GM18502 (cell line): ENCODE results near the gene ZNHIT6.

ENCODE experiments used
- ATAC-seq: cut with Tn5 transposase; IDR thresholded peaks from one replicate; pipeline ENCODE4 v1.9.1; 2021; ENCODE audit warnings: mild to moderate bottlenecking; ENCODE audit not compliant: unreplicated experiment, poor library complexity

The ZNHIT6 gene

DNA sequence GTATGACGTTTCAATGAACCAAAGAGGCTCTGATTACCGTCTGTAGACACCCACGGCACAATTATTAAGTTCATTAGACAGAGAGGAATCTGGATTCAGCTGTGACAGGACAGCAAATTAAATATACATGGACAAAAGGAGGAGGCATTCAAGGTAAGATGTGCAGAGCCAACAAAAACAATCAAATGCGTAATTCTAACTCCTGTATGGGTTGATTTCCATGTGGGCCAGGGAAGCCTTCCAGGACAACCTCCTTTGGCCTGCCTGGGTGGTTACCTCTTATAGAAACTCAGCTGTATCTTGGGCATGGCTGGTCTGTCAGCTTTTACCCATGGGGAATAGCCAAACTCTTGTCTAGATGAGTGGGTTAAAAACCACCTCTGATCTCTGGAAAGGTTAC is 83.9 kb downstream of the ZNHIT6 start:
- ATAC-seq: no peak

DNA sequence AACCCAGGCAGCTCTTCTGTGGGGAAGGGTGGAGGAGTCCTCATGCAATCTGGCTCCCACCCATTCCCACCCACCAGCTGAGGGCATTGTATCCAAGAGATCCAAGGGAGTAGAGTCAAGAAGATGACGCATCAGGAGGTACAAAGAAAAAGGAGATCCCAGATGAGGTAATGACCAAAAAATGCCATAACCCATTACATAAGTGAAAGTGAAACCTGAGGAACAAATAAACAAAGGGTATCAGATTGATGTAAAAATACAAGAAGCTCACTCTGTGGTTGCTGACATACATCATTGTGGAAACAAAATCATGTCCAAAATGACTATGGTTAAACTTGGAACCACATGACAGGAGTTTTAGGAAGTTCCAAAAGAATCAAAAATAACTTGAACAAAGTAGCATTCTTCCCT is 85.2 kb downstream of the ZNHIT6 start:
- ATAC-seq: no peak

DNA sequence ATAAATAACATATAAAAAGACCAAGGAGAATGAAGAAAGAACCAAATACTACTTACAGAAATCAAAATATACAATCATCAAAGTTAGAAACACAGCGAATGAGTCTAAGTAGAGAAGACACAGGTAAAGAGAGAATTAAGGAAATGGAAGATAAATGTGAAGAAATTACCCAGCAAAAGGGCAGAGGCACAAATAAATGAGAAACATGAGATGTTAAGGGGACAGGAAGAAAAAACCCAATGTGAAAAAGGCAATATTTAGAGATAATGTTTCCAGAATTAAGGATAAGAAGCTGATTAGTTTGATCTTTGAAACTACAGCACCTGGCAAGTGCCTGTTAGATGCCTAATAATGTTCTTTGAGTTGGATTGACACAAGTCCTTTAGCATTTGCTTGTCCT is 86.8 kb downstream of the ZNHIT6 start:
- ATAC-seq: no peak

DNA sequence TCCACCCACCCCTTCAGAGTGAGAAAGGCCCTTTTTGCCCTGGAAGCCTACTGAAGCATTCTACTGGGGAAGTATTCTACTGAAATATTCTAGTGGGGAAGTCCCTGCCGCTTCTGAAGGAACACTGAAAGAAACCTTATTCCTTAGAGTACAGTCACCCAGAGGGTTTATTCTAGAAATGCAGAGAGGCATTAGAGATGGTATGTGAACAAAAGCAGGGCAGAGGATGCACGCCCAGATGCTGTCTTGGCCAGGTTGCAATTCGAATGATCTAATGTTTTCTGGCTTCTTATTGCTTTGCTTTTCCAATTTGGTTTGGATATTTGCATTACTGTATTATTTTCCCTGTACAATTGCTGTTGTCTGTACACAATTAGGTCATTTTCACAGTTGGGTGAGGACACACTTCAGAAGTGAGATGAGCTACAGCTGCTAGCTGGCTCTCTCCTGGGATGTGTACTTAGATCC is 90.6 kb downstream of the ZNHIT6 start:
- ATAC-seq: no peak

DNA sequence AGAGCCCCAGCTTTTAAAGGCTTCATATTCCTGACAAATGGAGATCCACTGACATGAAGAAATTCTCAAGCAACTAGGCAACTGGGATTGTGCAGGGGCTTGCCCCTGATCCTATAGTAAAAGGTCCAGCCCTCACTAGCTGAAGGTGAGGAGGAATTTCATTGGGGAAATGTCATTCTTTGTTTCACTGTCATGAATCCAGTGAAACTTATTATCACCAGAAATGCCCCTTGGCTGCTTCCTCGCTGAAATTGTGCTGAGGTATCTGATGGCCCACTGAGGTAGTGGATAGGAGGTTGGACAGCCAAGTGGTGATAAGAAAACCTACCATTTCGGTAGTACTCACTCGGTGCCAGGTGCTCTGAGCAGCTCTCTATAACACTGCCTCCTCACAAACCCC is 91.5 kb downstream of the ZNHIT6 start:
- ATAC-seq: no peak

DNA sequence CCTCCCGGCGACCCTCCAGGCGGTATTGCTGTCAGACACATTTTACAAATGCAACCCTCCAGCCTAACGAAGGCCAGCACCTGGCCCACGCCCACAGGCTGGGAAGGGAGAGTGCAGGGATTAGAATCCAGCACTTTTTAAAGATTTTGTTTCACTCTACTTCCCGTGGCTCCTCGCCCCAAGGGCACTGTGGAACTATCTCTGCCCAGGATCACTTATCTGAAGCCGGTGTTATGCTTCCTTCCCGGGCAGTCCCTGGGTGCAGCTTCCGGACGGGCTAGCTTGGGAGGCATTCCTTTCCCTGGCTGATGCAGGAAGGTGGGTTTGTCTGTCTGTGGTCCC is 91.9 kb downstream of the ZNHIT6 start:
- no peak for ATAC-seq

DNA sequence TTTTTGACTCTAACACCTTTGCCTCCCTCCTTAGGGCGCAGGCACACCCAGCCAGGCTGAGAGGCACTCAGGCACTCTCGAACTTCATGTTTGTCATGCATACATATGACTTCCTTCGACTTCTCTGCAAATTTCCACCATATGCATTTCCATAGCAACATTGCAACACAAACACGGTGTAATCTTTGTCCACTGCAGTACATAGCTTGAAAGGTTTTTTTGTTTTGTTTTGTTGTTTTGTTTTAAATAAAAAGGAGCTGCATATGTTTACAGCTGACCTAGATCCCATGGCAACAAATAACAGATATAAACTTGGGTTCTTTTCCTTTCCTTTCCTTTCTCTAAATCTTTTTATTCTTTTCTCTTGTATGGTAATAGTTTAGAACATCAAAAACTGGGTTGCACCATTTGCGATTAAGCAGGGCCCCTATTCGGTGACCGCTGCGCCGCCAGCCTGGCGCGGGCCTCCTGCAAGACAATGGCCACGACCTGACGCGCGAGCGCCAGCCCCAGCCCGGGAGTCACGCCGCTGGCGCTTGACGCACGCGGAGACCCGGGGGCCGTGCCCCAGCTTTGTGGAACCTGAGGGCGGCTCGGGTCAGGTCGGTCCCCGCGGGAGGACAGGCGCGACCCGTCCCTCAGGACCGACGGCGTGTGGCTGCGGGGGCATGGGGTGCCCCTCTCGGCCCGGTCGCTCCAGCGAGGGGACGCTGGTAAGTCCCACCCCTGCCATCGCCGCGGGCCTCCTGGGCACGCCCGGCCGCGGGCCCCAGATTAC is 92.5 kb downstream of the ZNHIT6 start:
- no peak for ATAC-seq

DNA sequence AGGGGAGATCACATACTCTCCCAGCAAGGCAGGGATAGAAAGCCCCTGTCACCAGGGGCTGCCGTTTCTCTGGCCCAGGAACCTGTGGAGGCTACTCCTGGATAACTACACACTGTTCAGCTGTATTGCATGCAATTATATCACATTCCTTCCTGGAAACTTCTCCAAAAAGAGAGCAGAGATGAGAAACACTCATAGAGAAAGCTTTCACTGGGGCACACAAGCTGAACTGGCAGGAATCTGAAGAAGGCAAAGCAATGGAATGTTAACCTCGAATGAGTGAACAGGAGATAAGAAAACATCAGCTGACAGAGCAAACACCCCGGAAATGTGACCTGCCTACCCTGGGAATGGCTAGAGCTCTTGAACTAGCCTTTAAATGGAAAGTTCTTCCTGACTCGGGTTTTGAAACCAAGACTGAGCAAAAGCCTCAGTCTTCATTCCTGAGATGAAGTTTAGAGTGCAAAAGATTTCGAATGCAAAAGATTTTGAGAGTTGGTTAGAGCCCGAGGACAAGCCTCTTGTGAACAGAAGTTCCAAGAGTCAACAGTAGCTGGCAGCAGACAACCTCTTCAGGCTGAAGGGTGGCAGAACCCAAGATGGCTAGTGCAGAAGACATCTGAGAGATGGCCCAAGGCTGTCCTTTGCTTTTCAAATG is 95.4 kb downstream of the ZNHIT6 start:
- ATAC-seq: no peak

DNA sequence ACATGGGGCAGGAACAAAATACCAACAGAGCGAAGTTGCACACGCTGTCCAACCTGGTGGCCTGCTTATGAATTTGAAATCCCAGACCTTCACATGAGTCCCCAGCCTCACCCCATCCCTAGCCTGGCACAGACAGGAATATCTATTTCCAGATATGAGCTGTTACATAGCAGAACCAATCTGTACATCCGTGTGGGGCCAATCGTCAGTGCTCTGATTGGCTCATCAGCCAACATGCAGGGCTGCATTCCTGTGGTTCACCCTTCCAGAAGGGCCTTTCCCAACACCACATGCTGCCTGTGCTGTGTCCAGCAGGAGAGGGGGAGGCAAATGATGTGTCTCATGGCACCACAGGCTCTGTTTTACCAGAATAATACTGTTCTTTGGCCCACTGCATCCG is 96.4 kb downstream of the ZNHIT6 start:
- no peak for ATAC-seq

DNA sequence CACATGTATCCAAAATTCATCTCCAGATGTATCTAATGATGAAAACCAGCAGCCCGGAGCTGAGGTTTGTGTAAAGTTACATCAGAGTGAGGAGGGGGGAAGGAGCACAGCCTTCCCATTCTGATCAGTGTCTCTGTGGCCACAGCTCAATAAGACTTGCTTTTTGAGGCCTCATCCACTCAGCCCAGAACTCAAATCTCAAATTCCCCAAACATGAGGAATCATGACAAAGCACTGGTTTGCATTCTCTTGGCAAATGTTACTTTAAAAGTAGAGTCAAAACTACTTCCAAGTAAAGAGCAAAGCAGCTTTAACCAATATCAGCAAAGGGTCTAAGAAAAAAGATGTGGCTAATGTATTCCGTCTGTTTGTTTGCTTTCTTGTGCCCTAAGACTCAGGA is 96.8 kb downstream of the ZNHIT6 start:
- no peak for ATAC-seq

DNA sequence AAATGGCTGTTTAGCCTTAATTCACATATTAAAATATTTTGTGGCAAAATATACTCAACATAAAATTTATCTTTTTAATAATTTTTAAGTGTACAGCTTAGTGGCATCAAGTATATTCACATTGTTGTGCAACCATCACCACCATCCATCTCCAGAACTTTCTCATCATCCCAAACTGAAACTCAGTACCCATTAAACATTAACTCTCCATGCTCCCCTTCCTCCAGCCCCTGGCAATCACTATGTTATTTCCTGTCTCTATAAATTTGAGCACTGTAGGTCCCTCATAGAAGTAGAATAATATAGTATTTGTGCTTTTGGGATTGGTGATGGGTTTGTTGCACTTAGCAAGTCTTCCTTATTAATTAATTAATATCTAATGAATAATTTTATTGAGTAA is 98.3 kb downstream of the ZNHIT6 start:
- no peak for ATAC-seq

DNA sequence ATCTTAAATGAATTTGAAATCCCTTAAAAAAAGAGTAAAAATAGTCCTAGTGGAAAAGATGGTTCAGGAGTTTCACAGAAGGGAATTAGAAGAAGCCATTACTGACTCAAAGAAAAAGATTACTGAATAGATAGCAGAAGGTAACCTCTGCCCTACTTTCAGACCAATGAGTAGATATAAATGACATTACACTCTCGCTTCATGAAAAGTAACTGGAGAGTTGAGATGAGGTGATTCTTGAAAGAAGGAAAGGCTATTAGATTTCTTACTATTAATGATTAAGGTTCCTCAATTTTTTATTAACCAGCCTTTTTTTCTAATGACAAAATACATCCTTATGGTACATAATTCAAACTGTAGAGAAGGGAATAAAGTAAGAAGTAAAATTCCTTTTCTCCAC is 99.4 kb downstream of the ZNHIT6 start:
- no peak for ATAC-seq

DNA sequence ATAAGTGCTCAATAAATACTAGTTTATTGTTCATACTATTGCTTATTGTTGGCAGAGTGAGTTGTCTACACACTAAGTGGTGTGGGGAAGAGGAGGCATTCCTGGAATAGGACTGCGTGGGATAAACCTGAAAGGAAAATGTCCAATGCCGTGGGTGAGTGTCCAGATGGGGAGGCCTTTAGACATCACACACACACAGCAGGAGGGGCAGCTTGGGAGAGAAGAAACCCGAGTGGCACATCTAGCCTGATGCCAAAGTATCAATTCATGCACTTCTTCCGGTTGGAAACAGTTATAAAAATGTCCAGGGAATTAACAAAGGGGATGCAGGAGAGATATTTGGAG is 100.3 kb downstream of the ZNHIT6 start:
- no peak for ATAC-seq

DNA sequence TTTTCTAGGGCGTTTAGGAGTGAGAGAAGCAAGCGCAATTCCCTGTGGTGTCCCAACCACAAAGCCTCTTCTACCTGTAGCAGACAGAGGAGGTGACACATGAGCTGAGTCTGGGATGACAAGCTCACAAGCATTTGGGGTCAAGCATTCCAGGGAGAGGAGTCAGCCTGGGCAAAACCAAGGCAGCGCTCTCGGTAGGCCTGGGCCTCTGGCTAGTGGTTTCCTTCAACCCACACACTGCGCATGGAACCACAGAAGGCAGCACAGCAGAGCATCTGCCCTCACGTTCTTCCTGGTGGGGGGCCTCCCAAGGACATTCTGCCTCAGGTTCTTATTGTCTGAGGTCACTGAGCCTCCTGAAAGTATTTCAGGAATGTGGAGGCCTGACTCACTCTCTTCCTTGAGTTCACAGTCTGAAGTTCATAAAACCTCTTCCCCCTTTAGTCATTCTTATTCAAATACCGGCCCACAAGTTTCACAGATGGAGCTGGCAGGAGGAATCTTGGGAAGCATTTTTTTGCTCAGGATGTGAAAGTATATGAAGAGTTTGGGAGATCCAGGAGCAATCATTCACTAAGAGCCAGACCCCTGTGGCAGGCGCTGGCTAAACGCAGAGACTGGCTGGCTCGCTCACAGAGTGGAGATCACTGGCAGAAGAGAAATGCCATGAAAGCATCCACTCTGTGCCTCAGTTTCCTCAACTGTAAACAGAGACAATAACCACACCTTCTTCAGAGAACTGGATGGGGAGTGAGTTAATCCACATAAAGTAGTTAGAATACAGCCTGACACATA is 100.9 kb downstream of the ZNHIT6 start:
- ATAC-seq: no peak

DNA sequence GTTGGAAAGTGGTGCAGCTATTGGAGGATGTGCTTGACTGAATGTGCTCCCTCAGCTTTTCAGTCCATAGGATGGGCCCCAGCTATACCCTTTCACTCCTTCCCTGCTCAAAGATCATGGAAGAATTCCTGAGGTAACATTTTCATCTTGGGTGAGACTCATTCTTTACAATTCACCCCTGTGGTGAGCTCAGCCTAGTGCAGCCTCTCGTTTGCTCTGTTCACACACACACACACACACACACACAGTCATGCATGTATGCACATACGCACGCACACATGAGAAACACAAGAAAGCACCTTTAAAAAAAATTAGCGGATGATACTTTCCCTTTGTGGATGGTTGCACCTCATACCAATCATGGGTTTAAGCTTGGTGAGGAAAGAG is 101.8 kb downstream of the ZNHIT6 start:
- ATAC-seq: no peak

DNA sequence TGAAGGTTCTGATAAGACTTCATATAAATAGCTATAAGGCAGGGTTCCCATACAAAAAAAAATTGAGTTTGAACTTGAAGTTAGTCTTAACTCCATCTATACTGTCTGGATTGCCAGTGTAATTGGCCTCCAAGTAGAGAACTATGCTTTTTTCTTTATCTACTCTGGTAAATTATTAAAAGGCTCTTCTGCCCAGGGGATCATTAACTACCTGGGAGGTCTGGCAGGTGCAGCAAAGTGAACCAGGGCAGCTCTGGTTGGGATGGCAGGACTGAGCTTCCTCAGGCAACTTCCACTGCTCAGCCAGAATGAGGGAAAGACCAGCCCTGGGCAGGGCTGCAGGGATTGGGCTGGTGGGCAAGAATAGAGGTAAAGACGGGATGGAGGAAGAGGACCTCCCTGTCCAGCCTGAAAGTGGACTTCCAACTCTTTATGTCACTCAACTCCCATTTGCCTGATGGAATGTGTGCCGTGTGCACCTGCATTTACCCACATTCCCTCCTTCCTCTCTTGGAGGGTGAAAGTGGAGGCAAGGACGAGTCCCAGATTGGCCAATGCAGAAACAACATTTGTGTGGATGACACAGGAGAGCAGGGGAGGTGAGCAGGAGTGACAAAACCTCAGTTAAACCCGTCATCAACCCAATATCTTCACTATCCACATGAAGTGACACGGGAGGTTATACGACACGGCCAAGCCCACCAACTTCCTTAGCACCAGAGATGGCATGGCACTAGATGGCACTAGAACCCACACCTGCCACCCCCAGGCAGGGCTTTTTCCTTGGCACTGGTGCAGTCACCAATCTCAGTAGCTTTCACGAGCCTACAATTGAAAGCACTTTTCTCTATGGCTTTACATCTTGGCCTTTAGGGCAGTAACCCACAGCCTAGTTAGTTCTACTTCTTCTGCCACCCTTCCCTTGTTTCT is 102.5 kb downstream of the ZNHIT6 start:
- ATAC-seq: no peak

DNA sequence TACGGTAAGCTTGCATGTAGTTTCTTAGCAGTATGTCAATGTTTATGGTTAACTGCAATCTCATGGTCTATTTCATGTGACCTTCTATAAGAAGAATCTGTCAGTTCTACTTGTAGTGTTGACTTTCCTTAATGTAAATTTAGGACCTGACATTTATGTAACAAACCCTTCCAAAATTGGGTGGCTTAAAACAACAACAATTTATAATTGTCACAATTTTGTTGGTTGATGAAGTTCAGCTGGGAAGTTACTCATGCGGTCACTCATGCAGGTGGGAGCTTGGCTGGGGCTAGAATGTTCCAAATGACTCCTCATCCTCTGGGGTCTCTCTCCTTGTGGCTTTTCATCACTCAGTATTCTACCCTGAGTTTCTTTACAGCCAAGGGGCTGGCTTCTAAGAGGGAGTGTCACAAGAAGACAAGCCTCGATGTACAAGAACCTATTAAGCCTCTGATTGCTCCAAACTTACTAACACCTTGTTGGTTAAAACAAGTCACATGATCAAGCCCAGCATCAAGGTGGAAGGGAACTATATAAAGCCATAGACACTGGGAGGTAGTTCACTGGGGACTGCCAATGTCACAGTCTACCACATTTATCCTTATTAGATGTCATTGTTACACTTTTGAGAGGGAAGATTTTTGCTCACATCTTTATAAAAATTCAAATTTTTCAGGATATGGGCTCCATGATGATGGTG is 103.8 kb downstream of the ZNHIT6 start:
- ATAC-seq: no peak

DNA sequence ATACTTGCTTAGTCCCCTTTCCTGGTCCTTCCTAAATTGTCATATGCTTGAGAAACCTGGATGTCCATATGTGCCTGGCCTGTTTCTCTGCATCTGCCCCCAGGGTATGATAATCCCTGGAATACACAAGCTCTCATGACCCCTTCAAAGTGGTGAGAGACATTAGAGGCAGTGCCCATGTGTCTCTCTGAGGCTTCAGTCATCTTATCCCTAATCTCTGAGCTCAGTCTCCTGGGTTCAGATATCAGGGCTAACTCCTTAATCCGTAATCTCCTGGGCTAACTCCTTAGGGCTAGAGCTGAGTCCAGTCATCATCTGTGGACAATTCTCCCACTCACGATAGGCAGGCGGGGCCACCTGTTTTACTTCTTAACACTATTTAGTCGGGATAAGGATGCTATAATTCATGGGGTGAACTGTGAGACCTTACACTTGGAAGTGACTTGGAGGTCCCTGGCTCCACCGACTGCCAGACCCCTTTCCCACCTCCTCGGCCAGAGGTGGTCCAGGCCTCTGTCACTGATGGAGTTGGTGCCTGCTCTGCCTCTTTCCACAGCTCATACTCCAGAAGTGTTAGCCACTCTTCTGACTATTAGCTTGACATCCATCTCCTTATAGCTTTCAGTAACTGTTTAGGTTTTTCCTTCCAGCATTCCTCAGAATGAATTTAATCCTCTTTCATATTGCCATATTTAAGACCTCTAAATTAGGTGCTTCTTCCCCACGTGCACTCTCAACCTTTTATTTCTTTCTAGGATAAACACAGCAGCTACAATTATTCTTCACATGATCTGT is 105.0 kb downstream of the ZNHIT6 start:
- ATAC-seq: no peak

DNA sequence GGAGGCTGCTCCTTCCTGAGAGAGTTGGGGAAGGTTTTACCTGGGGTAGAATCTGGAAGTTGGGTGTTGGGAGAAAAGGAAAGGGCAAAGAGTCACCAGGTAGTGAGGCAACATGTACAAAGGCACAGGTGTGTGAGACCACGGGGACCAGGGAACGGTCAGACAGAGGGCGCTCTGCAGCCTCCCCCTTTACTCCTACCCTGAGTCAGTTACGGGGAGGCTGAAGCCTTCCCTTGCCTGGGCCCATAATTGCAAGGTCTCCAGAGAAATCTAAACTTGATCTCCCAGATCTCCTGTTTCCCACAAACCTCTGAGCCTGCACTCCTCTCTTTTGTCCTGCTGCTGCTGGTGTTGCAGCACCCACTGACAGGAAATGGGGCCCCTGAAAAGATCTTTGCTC is 105.7 kb downstream of the ZNHIT6 start:
- no peak for ATAC-seq
